HG02885 (cell line): Measurements from ENCODE around the gene ERGIC2.

Source experiments
- ATAC-seq: cut with Tn5 transposase; IDR thresholded peaks from one replicate; pipeline ENCODE4 v1.9.1; 2021; ENCODE audit warnings: mild to moderate bottlenecking; ENCODE audit not compliant: unreplicated experiment, poor library complexity

ERGIC2 gene

GRCh38 chr12:29382251-29382650 is 1.3 kb upstream of the ERGIC2 start:
- ATAC-seq: no peak

GRCh38 chr12:29376118-29376517 is 4.9 kb downstream of the ERGIC2 start:
- ATAC-seq: peak; percentile 31

GRCh38 chr12:29374913-29375312 is 6.1 kb downstream of the ERGIC2 start:
- ATAC-seq: peak; percentile 52

DNA sequence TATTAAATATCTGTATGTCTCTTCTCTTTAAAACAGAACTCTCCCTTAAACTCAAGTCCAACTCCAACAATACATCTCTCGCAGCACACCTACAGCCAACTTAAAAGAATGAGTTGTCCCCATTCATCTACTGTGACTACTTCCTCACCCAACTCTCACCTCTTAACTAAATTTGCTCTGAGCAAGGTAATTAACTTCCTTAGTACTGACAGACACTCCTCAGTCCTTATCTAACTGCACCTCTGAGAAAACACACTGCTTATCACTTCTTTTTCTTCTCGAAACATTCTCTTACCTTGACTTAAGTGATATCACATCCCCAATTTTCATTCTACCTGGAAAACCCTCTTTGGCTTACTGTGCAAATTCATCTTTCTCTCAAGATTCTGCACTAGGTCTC is 7.0 kb downstream of the ERGIC2 start:
- ATAC-seq: no peak

DNA sequence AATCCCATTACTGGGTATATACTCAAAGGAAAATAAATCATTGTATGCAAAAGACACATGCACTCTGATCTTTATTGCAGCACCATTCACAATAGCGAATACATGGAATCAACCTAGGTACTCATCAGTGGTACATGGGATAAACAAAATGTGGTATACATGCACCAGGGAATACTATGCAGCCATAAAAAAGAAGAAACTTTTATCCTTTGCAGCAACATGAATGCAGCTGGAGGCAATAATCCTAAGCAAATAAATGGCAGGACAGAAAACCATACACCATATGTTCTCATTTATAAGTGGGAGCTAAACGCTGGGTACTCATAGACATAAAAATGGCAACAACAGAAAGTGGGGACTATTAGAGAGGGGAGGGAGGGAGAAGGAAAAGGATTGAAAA is 15.9 kb downstream of the ERGIC2 start:
- no peak for ATAC-seq

- no peak for ATAC-seq
Measured at GRCh38 chr12:29354954-29355353, 26.0 kb downstream of the ERGIC2 start.

GRCh38 chr12:29350080-29350479 is 30.9 kb downstream of the ERGIC2 start:
- no peak for ATAC-seq

- ATAC-seq: no peak
Measured at GRCh38 chr12:29346769-29347421, 34.1 kb downstream of the ERGIC2 start.

GRCh38 chr12:29343022-29343799 is 37.8 kb downstream of the ERGIC2 start:
- ATAC-seq: no peak

GRCh38 chr12:29337325-29337724 is 43.6 kb downstream of the ERGIC2 start:
- no peak for ATAC-seq

GRCh38 chr12:29334937-29335336 is 46.0 kb downstream of the ERGIC2 start:
- no peak for ATAC-seq

- no peak for ATAC-seq
Measured at GRCh38 chr12:29333178-29333577, 47.8 kb downstream of the ERGIC2 start.

DNA sequence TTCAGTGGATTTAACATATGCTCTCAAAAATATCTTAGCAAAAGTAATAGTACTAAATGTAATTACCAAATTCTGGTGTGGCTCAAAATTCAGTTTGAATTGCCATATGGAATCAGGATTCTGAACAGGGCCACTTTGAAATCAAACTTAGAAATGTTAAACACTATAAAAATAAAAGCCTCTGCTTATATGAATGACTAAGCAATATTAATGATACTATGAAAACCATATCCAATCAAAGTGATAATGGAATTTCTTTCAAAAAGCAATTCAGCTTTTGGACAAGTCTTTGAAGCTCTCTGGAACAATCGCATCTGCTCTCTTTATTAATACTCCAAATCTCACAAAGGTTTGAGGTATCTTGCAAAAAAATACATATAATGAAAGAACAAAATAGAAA is 51.6 kb downstream of the ERGIC2 start:
- ATAC-seq: no peak

DNA sequence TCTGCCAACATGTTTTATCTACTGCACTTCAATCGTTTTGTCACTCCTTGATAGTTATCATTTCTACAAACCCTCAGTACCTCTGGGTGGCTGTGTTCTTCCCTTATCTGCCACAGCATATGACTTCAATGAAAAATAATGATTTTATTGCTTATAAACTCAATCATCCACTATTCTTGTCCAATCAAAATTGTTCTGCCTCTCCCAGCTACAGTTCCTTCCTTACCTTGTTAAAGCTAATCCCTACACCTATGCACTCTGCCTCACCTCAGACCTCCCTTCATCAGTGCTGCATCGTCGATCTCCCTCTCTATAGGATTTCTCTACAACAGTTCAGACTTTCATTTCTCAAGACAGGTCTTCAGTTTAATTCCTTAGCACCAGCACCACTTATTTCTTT is 58.8 kb downstream of the ERGIC2 start:
- ATAC-seq: no peak

GRCh38 chr12:29320295-29321085 is 60.5 kb downstream of the ERGIC2 start:
- no peak for ATAC-seq

GRCh38 chr12:29317556-29318363 is 63.2 kb downstream of the ERGIC2 start:
- ATAC-seq: peak; percentile 100

DNA sequence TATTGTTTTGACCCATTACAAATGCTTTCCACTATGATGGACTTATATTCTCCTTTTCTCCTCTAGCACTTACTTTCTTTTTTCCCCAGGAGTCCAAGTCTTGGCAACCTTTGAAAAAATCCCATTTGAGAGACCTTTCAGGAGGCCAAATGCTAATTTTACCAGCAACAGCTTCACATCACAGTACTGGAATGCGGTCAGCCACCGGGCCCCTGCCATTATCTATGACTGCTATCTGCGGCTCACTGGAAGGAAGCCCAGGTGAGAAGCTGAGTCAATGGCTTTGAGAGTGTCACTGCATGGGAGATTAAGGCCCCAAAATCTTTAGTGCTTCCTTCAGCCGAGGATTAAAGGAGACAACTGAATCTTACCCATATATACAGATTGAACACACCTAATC is 64.2 kb downstream of the ERGIC2 start:
- ATAC-seq: no peak

GRCh38 chr12:29314416-29314815 is 66.6 kb downstream of the ERGIC2 start:
- ATAC-seq: no peak

GRCh38 chr12:29310899-29311298 is 70.1 kb downstream of the ERGIC2 start:
- ATAC-seq: no peak

DNA sequence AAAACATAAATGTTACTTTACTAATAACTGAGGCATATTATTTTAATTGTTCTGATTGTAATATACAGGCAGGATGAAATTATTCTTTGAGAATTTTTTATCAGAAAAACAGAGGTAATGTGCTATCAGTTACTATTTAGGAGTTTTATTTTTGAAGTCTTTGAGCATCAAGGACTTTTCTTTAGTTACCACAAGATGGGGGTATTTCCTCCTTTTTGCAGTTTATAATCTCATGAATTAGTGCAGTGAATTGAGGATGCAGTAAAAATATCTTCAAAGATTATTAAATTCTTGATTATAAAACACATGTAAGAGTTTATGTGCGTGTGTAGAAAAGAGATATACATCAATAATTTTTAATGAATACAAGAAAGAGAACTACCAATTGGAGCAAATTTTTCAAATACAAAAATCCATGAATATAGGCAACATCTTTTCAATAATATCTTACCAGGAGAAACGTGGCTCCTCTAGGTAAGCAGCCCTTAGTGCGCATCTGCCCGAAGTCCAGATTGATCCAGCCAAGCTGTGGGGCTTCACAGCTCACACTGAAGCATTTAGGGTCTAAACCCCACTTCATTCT is 71.6 kb downstream of the ERGIC2 start:
- no peak for ATAC-seq
